Measurements from ENCODE around the gene HSPB3. TPM values are rescaled to one million over a fixed set of nuclear protein-coding genes. Genes with fewer than 3 reads are reported as not detected.
"Not testable (repeated sequence)": the region's sequence is repeated elsewhere in the genome, so short reads cannot be mapped to it uniquely, and the experiment has no call there.

The HSPB3 gene, protein sequence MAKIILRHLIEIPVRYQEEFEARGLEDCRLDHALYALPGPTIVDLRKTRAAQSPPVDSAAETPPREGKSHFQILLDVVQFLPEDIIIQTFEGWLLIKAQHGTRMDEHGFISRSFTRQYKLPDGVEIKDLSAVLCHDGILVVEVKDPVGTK
- total RNA-seq, result not detected in 2 replicates

DNA sequence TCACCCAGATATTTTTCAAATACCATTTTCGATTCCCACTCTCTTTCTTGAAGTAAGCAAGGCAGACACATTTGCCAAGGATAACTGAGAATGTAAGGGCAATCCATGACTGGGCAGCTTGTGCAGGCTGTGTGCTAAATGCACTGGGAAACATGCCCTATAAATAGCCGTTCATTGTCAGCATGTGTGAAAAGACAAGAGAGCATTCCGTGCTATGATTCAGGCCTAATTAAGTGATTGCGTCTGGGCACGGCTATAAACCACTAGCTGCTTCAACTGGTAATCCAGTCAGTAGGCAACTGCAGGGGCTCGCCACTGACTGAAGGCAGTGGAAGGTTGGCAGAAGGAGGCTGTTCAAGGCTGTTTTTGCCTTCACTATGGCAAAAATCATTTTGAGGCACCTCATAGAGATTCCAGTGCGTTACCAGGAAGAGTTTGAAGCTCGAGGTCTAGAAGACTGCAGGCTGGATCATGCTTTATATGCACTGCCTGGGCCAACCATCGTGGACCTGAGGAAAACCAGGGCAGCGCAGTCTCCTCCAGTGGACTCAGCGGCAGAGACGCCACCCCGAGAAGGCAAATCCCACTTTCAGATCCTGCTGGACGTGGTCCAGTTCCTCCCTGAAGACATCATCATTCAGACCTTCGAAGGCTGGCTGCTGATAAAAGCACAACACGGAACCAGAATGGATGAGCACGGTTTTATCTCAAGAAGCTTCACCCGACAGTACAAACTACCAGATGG is at the start of gene HSPB3:
Gene HSPB3, plus strand, starts transcription at position 287 of the 745 bp plus-strand sequence. Its CDS starts 91 bp downstream, at position 378.
- no peak for TF ChIP-seq CTCF (conservative IDR thresholded peaks at IDR 0.05; ENCODE audit: low read depth, low read length)
- no peak for DNase-seq (ENCODE audit: low read depth)
- H3K4me3 ChIP-seq (ENCODE audit: low read depth, low read length), result no peak within 1 kb of the TSS

DNA sequence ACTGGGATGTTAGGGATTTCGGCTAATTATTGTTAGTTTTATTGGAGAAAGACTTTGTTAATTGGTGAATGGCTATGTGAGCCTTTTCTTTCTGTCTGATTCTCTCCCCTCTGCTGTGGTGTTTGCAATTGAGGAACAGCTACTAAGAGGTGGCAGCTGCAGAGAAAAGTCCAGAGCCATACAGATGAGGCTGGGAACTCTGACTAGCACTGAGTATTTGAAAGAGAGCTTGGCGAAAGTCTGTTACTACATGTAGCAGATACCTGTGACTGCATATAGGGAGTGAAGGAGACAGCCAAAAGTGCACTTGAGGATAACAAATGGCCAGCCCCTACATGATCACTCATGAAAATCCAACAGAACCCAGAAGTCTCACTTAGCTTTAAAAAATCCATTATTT is 44.3 kb upstream of the HSPB3 start:
- DNase-seq (ENCODE audit: low read depth), result no peak
- no peak for TF ChIP-seq CTCF (conservative IDR thresholded peaks at IDR 0.05; ENCODE audit: low read depth, low read length)
- H3K4me3 ChIP-seq (ENCODE audit: low read depth, low read length), result no peak overlapping the region

DNA sequence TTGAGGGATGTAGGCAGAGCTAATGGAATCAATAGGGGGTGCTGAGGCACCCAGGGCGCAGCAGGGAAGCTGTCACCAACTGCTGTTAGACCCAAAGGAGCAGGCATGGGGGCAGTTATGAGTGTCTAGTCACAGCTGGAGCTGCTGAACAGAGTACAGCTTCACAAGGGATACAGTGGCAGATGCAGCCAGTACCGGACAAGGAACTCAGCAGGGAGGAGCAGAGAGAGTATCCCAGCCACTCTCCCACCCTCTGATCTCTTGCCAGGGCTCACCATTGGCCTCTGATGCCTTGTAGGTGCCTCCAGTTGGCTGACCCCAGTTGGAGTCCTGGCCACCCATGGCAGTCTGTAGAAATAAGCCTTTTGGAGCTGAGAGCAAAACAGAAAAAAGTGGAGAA is 42.6 kb upstream of the HSPB3 start:
- DNase-seq (ENCODE audit: low read depth), result no peak
- no peak for TF ChIP-seq CTCF (conservative IDR thresholded peaks at IDR 0.05; ENCODE audit: low read depth, low read length)
- no peak overlapping the region for H3K4me3 ChIP-seq (ENCODE audit: low read depth, low read length)

- H3K4me3 ChIP-seq (ENCODE audit: low read depth, low read length), result no peak overlapping the region
- no peak for DNase-seq (ENCODE audit: low read depth)
- TF ChIP-seq CTCF (conservative IDR thresholded peaks at IDR 0.05; ENCODE audit: low read depth, low read length), result no peak
Measured at GRCh38 chr5:54415147-54415546, 40.4 kb upstream of the HSPB3 start.

- H3K4me3 ChIP-seq (ENCODE audit: low read depth, low read length), result no peak overlapping the region
- no peak for DNase-seq (ENCODE audit: low read depth)
- no peak for TF ChIP-seq CTCF (conservative IDR thresholded peaks at IDR 0.05; ENCODE audit: low read depth, low read length)
Measured at GRCh38 chr5:54415896-54416601, 39.5 kb upstream of the HSPB3 start.

GRCh38 chr5:54419573-54420423 is 35.7 kb upstream of the HSPB3 start:
- peak; percentile 80 for TF ChIP-seq CTCF (conservative IDR thresholded peaks at IDR 0.05; ENCODE audit: low read depth, low read length)
- H3K4me3 ChIP-seq (ENCODE audit: low read depth, low read length), result not testable (repeated sequence)
- DNase-seq (ENCODE audit: low read depth), result peak; percentile 27

- H3K4me3 ChIP-seq (ENCODE audit: low read depth, low read length); DNase-seq (ENCODE audit: low read depth): not testable (repeated sequence)
Measured at GRCh38 chr5:54420511-54420910, 35.0 kb upstream of the HSPB3 start.
